Skeletal muscle satellite cell (primary cell): ENCODE data around the gene TTC3.
A peak's percentile ranks its signal among the peaks of the same experiment; 100 is the strongest.

Experiments
- H3K27me3 ChIP-seq: 2 replicates; pipeline ENCODE4 v1.7.0; 2013; ENCODE audit warnings: low read length; ENCODE audit not compliant: control insufficient read depth, insufficient read depth
- H3K36me3 ChIP-seq: 2 replicates; pipeline ENCODE4 v1.7.0; 2013; ENCODE audit warnings: mild to moderate bottlenecking, control low read depth, low read length; ENCODE audit not compliant: insufficient read depth
- H3K4me1 ChIP-seq: 2 replicates; pipeline ENCODE4 v1.7.0; 2013; ENCODE audit warnings: low read length; ENCODE audit not compliant: control insufficient read depth, insufficient read depth
- H3K4me2 ChIP-seq: 2 replicates; pipeline ENCODE4 v1.7.0; 2013; ENCODE audit warnings: mild to moderate bottlenecking, low read length
- H3K4me3 ChIP-seq: 2 replicates; pipeline ENCODE4 v1.7.0; 2013; ENCODE audit warnings: low read length
- H3K9ac ChIP-seq: 2 replicates; pipeline ENCODE4 v1.7.0; 2013; ENCODE audit warnings: mild to moderate bottlenecking, low read depth, low read length, moderate library complexity
- H3K9me3 ChIP-seq: replicated peaks from 2 replicates; pipeline ENCODE4 v1.7.0; 2013; ENCODE audit warnings: mild to moderate bottlenecking, control low read depth, low read length

TTC3 gene

GRCh38 chr21:37061926-37062592 lies 11.0 kb upstream of the TTC3 start:
- Histone ChIP-seq H3K4me3 (no peak overlapping the region), H3K4me1 (peaks cover 22% of the 10 kb centered on the region), H3K27me3 (no peaks in the 10 kb centered on the region), H3K36me3 (no peaks in the 10 kb centered on the region), H3K9ac (no peak overlapping the region), H3K9me3 (no peaks in the 10 kb centered on the region), H3K4me2 (no peak overlapping the region)

- Histone ChIP-seq H3K4me1 (peaks cover 22% of the 10 kb centered on the region), H3K36me3 (no peaks in the 10 kb centered on the region), H3K27me3 (no peaks in the 10 kb centered on the region), H3K4me3 (no peak overlapping the region), H3K9me3 (no peaks in the 10 kb centered on the region), H3K4me2 (no peak overlapping the region), H3K9ac (no peak overlapping the region)
These were observed 10.5 kb upstream of the TTC3 start for GRCh38 chr21:37062593-37062935.

GRCh38 chr21:37063433-37063832 lies 9.6 kb upstream of the TTC3 start:
- H3K4me1 ChIP-seq = peaks cover 22% of the 10 kb centered on the region
- H3K4me3 ChIP-seq = no peak overlapping the region
- no peaks in the 10 kb centered on the region for H3K9me3 ChIP-seq
- no peak overlapping the region for H3K4me2 ChIP-seq
- H3K9ac ChIP-seq = no peak overlapping the region
- H3K36me3 ChIP-seq = peaks cover under 1% of the 10 kb centered on the region
- H3K27me3 ChIP-seq = no peaks in the 10 kb centered on the region

GRCh38 chr21:37064841-37065240 lies 8.2 kb upstream of the TTC3 start:
- no peak overlapping the region for H3K9ac ChIP-seq
- H3K4me2 ChIP-seq = no peak overlapping the region
- peaks cover 21% of the 10 kb centered on the region for H3K4me1 ChIP-seq
- H3K27me3 ChIP-seq = no peaks in the 10 kb centered on the region
- H3K4me3 ChIP-seq = no peak overlapping the region
- peaks cover 5% of the 10 kb centered on the region for H3K36me3 ChIP-seq
- H3K9me3 ChIP-seq = no peaks in the 10 kb centered on the region

- H3K4me1 ChIP-seq = peaks cover 14% of the 10 kb centered on the region
- H3K9ac ChIP-seq = no peak overlapping the region
- H3K36me3 ChIP-seq = peaks cover 12% of the 10 kb centered on the region
- H3K4me3 ChIP-seq = no peak overlapping the region
- no peaks in the 10 kb centered on the region for H3K9me3 ChIP-seq
- no peak overlapping the region for H3K4me2 ChIP-seq
- no peaks in the 10 kb centered on the region for H3K27me3 ChIP-seq
These were observed 7.4 kb upstream of the TTC3 start for GRCh38 chr21:37065561-37066177.

GRCh38 chr21:37071561-37072273 lies 1.3 kb upstream of the TTC3 start:
- Histone ChIP-seq H3K9ac (peak overlapping the region; percentile 97), H3K9me3 (no peaks in the 10 kb centered on the region), H3K36me3 (peaks cover 12% of the 10 kb centered on the region), H3K4me3 (peak overlapping the region; percentile 76), H3K4me2 (peak overlapping the region; percentile 95), H3K27me3 (no peaks in the 10 kb centered on the region), H3K4me1 (peaks cover 17% of the 10 kb centered on the region)

- Histone ChIP-seq H3K4me1 (peaks cover 17% of the 10 kb centered on the region), H3K27me3 (no peaks in the 10 kb centered on the region), H3K4me2 (peak overlapping the region; percentile 95), H3K4me3 (peak overlapping the region; percentile 76), H3K36me3 (peaks cover 12% of the 10 kb centered on the region), H3K9me3 (no peaks in the 10 kb centered on the region), H3K9ac (peak overlapping the region; percentile 97)
These were observed 623 bp upstream of the TTC3 start for GRCh38 chr21:37072274-37072987.

- H3K9ac ChIP-seq = peak overlapping the region; percentile 97
- H3K4me1 ChIP-seq = peaks cover 17% of the 10 kb centered on the region
- H3K9me3 ChIP-seq = no peaks in the 10 kb centered on the region
- H3K4me3 ChIP-seq = peak overlapping the region; percentile 81
- peaks cover 10% of the 10 kb centered on the region for H3K36me3 ChIP-seq
- H3K27me3 ChIP-seq = no peaks in the 10 kb centered on the region
- peak overlapping the region; percentile 96 for H3K4me2 ChIP-seq
These were observed 553 bp downstream of the TTC3 start for GRCh38 chr21:37073417-37074196.

- Histone ChIP-seq H3K9me3 (no peaks in the 10 kb centered on the region), H3K27me3 (no peaks in the 10 kb centered on the region), H3K36me3 (peaks cover 7% of the 10 kb centered on the region), H3K9ac (peak overlapping the region; percentile 97), H3K4me2 (peak overlapping the region; percentile 96), H3K4me1 (peaks cover 17% of the 10 kb centered on the region), H3K4me3 (peak overlapping the region; percentile 81)
These were observed 1.1 kb downstream of the TTC3 start for GRCh38 chr21:37074197-37074510.

GRCh38 chr21:37074546-37074945 lies 1.5 kb downstream of the TTC3 start:
- H3K4me1 ChIP-seq = peaks cover 17% of the 10 kb centered on the region
- H3K36me3 ChIP-seq = peaks cover 7% of the 10 kb centered on the region
- no peaks in the 10 kb centered on the region for H3K9me3 ChIP-seq
- H3K4me2 ChIP-seq = peak overlapping the region; percentile 96
- peak overlapping the region; percentile 97 for H3K9ac ChIP-seq
- no peaks in the 10 kb centered on the region for H3K27me3 ChIP-seq
- peak overlapping the region; percentile 81 for H3K4me3 ChIP-seq
